ENCODE measurements around the gene CCL17.

- no peak for TF ChIP-seq CTCF (IDR thresholded peaks at IDR 0.05; ENCODE audit: low read depth, low read length)
- no peak for TF ChIP-seq POLR2A (IDR thresholded peaks at IDR 0.05; ENCODE audit: extremely low read depth, insufficient read length)
- no peak for TF ChIP-seq MYC (IDR thresholded peaks at IDR 0.05; ENCODE audit: low read depth, low read length)
- TF ChIP-seq, protein P1, sequence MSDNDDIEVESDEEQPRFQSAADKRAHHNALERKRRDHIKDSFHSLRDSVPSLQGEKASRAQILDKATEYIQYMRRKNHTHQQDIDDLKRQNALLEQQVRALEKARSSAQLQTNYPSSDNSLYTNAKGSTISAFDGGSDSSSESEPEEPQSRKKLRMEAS (IDR thresholded peaks at IDR 0.05; ENCODE audit: low read depth, low read length): no peak
Measured at GRCh38 chr16:57390636-57391295, 13.8 kb upstream of the CCL17 start.

Data from NB4 (cell line).